ENCODE data around the gene STAB2. TPM values are rescaled to one million over a fixed set of nuclear protein-coding genes. Genes with fewer than 3 reads are reported as not detected.

Gene STAB2
- total and polyA plus RNA-seq, 11 donors: 0.12 to 3.5 (median 0.37) TPM; not detected in 6

DNA sequence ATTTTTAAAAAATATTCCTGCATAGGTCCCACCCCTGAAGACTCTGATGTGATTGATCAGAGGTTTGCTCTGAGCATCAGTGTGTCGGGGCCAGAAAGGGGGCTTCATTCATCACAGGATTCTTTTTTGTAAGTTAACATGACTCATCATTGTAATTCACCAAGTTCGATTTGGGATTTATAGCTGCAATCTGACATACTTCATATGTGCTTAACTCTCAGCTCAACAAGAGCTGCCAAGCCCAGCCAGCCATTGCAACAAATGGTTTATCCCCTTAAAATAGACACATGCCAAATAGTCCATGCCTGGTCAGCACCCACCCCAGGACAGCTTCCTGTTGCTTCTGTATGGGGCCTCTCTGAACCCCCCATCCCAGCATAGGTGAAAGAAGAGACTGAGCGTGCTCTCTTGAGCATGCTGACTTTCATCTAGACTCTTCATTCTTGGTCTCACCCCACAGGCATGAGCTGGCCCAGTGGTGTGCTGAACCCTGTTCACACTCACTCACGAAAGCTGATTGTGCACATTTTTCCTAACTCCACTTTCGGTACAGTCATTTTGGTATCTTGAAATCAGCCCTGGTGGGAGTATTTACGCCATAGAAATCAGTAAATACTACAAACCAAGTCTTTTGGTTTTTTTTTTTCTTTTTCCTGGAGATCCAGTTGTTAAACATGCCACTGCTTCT lies 101.4 kb downstream of the STAB2 start:
- no peak for ATAC-seq
- 73 to 82% (median 78%) methylated on average over 6 of the region's 6 CpGs for WGBS, 4 donors
- Histone ChIP-seq H3K27ac (no peak overlapping the region), H3K9me3 (no peaks in the 10 kb centered on the region), H3K4me1 (no peaks in the 10 kb centered on the region), H3K36me3 (no peaks in the 10 kb centered on the region), H3K4me3 (no peak overlapping the region), H3K27me3 (peaks cover 0 to 4% (median 0%) of the 10 kb centered on the region in 9 donors)
- no peak for TF ChIP-seq POLR2A (IDR thresholded peaks at IDR 0.05)
- TF ChIP-seq, protein P1, sequence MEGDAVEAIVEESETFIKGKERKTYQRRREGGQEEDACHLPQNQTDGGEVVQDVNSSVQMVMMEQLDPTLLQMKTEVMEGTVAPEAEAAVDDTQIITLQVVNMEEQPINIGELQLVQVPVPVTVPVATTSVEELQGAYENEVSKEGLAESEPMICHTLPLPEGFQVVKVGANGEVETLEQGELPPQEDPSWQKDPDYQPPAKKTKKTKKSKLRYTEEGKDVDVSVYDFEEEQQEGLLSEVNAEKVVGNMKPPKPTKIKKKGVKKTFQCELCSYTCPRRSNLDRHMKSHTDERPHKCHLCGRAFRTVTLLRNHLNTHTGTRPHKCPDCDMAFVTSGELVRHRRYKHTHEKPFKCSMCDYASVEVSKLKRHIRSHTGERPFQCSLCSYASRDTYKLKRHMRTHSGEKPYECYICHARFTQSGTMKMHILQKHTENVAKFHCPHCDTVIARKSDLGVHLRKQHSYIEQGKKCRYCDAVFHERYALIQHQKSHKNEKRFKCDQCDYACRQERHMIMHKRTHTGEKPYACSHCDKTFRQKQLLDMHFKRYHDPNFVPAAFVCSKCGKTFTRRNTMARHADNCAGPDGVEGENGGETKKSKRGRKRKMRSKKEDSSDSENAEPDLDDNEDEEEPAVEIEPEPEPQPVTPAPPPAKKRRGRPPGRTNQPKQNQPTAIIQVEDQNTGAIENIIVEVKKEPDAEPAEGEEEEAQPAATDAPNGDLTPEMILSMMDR (IDR thresholded peaks at IDR 0.05): no peak
- DNase-seq: no peak
- intact Hi-C loops (cut with DNase I): no loop called here

DNA sequence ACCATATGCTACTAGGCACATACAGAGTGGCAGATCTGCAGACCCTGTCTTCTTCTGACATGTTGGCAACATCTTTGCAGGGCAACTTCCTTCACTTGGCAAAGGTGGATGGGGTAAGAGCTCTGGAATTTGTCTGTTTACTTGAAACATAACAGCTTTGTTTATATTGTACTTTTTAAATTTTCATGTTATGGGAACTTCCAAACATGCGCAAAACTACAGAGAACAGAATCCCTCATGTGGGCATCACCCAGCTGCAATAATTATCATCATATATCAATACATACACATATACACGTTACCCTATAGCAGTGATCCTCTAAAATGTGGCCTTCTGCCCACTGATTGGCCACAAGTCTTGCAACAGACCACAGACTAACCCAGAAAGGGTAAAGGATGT lies 103.4 kb downstream of the STAB2 start:
- no peaks in the 10 kb centered on the region for H3K9me3 ChIP-seq
- no peak for TF ChIP-seq POLR2A (IDR thresholded peaks at IDR 0.05)
- TF ChIP-seq, protein P1 (IDR thresholded peaks at IDR 0.05): no peak
- intact Hi-C loops (cut with DNase I): no loop called here
- H3K36me3 ChIP-seq: no peaks in the 10 kb centered on the region
- no peak for DNase-seq
- ATAC-seq: no peak
- H3K27ac ChIP-seq: no peak overlapping the region
- H3K27me3 ChIP-seq: peaks cover 0 to 4% (median 0%) of the 10 kb centered on the region in 9 donors
- H3K4me3 ChIP-seq: no peak overlapping the region
- no peaks in the 10 kb centered on the region for H3K4me1 ChIP-seq
- WGBS, 4 donors: 76 to 85% (median 79%) methylated on average over 2 of the region's 2 CpGs

DNA sequence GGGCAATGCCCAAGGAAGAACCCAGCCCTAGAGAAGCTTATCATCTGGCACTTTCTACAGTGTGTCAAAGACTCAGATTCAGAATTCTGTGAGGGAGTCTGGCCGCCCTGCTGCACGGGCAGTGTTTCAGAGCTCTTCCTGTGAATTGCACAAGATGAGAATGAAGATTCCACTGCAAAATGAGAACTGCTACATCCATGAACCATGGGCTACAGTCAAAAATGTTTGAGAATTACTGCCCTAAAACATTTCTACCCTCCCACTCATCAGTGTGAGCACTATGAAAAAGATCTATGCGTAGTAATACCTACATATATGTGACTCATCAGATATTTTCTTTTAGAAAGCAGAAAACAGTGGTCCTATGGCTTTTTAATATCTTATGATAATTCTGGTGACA lies 104.0 kb downstream of the STAB2 start:
- Histone ChIP-seq H3K27me3 (peaks cover 0 to 4% (median 0%) of the 10 kb centered on the region in 9 donors), H3K27ac (no peak overlapping the region), H3K4me1 (no peaks in the 10 kb centered on the region), H3K4me3 (no peak overlapping the region), H3K36me3 (no peaks in the 10 kb centered on the region), H3K9me3 (no peaks in the 10 kb centered on the region)
- WGBS, 4 donors: 73 to 86% (median 84%) methylated on average over 3 of the region's 3 CpGs
- ATAC-seq (no peak), DNase-seq (no peak)
- TF ChIP-seq, protein P1 (IDR thresholded peaks at IDR 0.05): no peak
- TF ChIP-seq POLR2A (IDR thresholded peaks at IDR 0.05): no peak
- intact Hi-C loops (cut with DNase I): no loop called here

DNA sequence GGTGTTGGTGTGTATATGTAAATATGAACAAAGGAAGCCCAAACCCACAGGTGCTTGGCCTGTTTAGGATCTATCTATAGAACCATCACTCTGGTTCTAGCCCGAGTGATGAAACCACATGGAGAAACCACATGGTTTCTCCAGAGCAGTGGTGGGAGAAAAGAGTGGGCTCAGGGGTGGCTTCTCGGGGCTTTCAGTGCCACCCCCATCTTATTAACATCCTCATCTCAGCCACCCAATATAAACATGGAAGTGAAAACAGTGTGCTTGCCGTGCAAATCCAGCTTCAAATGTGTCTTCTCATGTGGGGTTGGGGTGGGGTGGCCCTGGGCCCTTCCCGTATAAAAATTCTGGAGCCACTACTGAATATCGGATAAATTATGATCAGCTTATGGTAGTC lies 109.0 kb downstream of the STAB2 start:
- no peak for ATAC-seq
- Histone ChIP-seq H3K27ac (no peak overlapping the region), H3K27me3 (peaks cover 0 to 6% (median 0%) of the 10 kb centered on the region in 9 donors), H3K9me3 (no peaks in the 10 kb centered on the region), H3K4me3 (no peak overlapping the region), H3K36me3 (no peaks in the 10 kb centered on the region), H3K4me1 (peaks cover 0 to 17% (median 0%) of the 10 kb centered on the region in 12 donors)
- TF ChIP-seq POLR2A (IDR thresholded peaks at IDR 0.05): no peak
- TF ChIP-seq, protein P1 (IDR thresholded peaks at IDR 0.05): no peak
- intact Hi-C loops (cut with DNase I): no loop called here
- no peak for DNase-seq
- WGBS, 4 donors: 81 to 89% (median 82%) methylated on average over 5 of the region's 5 CpGs

Measured in heart left ventricle (tissue), 16 donors.